ENCODE results near the gene RPL37A.
A peak's percentile ranks its signal among the peaks of the same experiment; 100 is the strongest.
"Not testable (repeated sequence)": the region's sequence is repeated elsewhere in the genome, so short reads cannot be mapped to it uniquely, and the experiment has no call there.

The RPL37A gene

DNA sequence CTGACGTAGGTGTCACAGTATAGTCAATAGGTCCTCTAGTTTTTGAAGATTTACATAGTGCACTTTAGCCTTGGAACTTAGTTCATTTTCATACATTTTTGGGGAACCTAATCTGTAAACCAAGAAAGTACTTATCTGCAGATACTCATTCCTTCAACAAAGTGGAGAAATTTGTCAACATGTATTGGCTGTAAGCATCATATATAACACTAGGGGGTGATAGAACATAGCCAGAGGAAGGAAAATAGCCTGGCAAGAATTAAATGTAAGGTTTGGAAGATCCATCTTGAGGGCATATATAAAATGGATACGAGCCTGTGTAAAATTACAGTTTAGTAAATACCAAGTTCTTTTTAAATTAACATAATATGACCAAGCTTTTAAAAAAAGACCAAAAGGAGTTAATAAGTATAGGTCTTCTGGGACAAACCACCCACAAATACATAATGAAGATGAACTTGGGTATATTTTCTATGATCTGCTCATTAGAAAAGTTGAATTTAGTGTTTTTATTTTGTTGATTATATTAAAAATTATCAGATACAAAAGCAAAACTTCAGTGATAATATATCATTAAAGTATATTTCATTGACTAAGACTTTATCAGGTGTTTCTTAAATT lies 18.2 kb downstream of the RPL37A start:
- FAIRE-seq = no peak

DNA sequence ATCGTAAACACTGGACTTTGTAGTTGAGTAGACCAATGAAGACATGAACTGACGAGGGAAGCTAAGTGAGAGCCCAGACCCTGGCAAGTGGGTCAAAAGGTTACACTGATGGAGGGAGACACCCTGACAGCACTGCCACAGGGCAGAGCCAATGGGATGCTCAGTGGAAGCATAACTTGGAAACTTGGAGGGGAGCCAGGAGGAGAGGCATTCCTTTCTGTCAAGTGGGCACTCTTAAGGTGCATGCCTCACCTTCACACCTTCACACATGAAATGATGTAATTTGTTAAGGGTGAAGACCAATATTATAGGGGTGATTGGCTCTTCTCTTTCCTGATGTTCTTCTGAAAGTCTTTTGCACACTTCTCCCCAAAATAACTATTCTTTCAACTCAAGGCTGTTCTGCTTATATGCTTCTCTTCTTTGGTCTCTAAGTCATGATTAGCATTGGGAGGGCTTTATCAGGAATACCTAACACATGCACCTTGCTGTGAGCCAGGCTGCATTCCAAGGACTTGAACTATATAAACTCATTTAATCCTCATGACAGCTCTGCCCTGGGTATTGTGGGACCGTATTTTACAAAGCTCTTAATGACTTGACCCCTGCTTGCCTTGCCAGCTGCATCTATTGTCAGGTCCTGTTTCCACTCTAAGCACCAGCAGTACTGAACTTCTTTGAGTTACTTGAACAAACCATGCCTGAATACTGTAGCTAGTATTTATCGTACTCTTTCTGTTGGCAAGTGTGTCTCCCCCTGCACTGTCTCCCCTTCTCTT lies 19.0 kb downstream of the RPL37A start:
- FAIRE-seq = no peak

More for the DNA sequence above, 18.2 kb downstream of the RPL37A start:
- DNase-seq (ENCODE audit: insufficient read length, low spot score) = peak; percentile 51

DNA sequence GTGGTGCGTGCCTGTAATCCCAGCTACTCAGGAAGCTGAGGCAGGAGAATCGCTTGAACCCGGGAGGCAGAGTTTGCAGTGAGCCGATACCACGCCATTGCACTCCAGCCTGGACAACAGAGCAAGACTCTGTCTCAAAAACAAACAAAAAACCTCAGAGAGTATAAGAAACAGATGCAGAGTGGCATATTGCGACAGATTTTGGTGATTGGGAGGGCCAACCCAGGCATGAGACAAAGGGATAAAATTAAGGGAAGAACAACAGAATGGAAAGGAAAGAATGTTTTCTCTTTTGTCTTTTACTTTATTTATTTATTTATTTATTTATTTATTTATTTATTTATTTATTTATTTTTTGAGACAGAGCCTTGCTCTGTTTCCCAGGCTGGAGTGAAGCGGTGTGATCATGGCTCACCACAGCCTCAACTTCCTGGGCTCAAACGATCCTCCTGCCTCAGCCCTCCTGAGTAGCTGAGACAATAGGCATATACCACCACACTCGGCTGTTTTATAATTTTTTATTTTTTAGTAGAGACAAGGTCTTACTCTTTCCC lies 20.0 kb downstream of the RPL37A start:
- not testable (repeated sequence) for DNase-seq (ENCODE audit: insufficient read length, low spot score); FAIRE-seq

More for the DNA sequence above, 19.0 kb downstream of the RPL37A start:
- DNase-seq (ENCODE audit: insufficient read length, low spot score) = no peak

DNA sequence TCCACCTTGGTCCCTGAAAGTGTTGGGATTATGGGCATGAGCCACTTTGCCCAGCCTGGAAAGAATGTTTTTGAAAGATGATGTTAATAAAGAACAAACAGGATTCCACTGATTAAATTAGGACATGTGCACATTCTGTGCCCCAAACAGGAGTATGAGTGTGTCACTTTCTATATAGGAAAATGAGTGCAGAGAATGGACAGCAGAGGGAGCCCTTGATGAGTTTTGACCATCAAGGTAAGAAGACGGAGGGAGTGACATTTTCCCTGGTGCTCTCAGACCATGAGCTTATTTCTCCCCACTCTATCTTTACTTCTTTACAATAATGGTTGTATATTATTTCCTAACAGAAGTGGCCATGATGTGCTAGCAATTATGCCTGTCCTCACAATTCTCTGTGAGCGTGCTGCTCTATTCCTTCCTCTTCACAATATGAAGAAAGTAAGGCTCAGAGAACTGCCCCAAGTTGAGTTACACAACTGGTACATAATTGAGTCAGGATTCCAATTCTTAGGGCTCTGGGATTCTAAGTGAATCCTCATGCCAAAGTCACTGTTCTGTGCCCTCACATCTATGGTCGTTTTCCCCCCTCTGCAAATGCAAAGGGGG lies 20.6 kb downstream of the RPL37A start:
- DNase-seq (ENCODE audit: insufficient read length, low spot score) (peak; percentile 64), FAIRE-seq (no peak)

DNA sequence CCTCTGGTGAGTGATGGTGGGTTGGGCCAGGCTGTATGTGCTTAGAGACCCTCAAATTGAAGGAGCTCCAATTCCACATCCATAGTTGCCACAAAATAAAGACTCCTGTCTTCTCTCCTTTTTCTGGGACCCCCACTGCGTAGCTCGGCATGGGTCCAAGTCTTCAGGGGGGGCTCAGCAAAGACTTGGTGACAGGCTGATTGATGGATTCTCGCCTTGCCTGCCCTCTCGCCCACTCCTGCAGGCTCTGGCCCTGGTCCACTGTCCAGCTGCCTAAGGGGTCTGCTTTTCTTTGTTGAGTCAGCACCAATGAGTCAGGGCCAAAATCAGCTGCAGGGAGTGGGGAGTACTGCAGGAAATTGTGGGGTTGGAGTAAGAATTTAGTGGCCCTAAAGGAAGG lies 21.5 kb downstream of the RPL37A start:
- DNase-seq (ENCODE audit: insufficient read length, low spot score) = no peak
- no peak for FAIRE-seq

DNA sequence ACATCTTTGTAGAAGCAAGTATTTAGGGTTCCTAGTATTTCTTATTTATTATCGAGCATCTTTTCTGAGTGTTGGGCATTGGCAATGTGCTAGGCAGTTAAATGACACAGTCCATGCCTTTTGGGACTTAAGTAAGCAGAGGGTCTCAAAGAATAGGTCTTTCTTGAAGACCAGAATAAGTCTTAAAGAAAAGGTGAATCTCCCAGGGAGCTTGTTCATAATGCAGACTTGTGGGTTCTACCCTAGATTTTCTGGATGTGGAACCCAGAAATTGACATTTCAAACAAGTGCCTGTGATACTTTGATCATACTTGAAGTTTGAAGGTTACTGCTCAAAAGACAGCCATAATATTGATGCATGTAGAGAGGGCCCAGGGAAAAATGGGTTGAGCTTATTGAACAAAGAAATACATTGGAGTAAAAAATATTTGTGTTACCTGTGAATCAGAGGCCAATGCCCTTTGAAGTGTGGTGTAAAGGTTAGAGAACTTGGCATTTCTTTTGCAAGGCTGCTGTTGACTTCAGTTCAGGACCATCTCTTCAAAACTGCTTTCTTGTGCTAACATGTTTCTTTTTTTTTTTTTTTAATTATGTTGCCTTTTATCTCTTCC lies 24.4 kb downstream of the RPL37A start:
- DNase-seq (ENCODE audit: insufficient read length, low spot score) (no peak), FAIRE-seq (no peak)

DNA sequence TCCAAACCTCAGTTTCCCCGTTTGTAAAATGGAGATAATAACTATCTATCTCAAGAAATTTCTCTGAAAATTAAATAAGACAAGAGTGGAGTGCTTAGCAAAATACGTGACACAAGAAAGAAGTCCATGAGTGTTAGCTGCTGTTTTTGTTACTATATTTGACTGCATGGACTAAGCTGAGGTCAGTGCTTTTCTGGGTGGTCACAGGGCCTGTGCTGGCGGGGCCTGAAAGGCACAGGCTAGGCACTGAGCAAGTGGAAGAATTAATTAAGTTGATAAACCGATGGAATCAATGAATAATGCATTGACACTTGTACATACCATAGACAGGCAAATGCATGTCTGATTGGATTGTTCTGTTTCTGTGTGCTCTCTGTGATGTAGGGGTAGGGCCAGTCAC lies 27.3 kb downstream of the RPL37A start:
- FAIRE-seq (no peak), DNase-seq (ENCODE audit: insufficient read length, low spot score) (no peak)

DNA sequence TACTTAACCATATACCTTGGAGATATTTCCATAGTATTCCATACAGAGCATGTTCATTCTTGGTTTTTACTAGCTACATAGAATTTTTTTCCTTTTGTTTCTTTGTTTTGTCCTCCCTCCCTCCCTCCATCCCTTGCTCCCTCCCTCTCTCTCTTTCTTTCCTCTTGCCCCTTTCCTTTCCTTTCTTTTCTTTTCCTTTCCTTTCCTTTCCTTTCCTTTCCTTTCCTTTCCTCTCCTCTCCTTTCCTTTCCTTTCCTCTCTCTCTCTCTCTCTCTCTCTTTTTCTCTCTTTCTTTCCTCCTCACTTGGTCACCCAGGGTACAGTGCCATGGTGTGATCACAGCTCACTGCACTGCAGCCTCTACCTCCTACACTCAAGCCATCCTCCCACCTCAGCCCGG lies 28.3 kb downstream of the RPL37A start:
- FAIRE-seq = no peak

DNA sequence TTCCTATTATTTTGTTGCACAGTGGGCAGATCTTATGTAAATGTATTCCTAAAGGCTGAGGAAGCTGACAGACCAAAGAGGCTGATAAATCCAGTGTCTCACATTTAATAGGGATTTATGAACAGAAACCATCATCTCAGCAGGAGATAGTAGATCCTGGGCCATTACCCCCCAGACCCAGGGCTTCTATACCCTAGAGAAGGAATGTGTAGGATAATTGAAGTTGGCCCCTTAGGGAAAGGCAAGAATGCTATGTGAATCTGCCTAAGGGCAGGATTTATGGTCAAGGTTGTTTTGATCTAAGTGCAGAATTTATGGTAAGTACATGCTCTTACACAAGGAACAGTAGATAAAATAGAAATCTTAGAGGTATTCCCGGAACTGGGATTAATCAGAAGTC lies 29.0 kb downstream of the RPL37A start:
- DNase-seq (ENCODE audit: insufficient read length, low spot score) (no peak), FAIRE-seq (no peak)

More for the DNA sequence above, 28.3 kb downstream of the RPL37A start:
- no peak for DNase-seq (ENCODE audit: insufficient read length, low spot score)

DNA sequence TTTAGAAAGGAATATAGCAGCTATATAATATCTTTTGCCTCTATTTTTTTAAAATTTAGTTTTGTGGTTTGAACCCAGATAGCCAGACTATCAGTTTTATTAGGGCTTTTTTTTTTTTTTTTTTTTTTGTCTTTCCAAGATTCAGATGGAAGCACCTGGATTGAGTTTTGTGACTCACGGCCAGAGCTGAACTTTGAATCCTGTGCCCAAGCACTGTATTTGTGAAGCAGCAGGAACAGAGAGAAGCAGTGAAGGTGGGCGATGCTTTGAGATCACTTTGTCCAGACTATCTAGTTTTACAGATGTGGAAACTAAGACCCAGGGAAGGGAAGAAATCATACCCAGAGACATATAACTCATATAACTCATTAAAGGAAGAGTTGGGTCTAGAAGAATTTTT lies 33.9 kb downstream of the RPL37A start:
- FAIRE-seq = no peak
- DNase-seq (ENCODE audit: insufficient read length, low spot score) = no peak

DNA sequence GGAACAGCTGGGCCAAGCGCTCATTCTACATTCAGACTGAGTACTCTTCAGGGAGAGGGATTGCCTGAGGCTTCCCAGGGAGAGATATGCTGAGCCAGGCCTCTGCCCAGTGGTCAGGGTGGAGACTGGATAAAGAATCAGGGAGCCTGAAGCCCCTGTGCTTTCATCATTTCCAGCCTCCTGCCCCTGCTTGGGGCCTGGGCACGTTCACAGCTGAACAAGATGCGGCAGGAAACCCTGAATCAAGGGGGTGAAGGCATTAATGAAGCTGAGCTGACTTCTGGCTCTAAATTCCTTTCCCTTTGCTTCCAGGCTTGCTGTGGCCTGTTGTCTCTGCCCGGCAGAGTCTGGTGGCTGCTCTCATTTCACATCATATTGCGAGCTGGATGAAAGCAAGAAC lies 35.0 kb downstream of the RPL37A start:
- DNase-seq (ENCODE audit: insufficient read length, low spot score) = no peak
- no peak for FAIRE-seq

DNA sequence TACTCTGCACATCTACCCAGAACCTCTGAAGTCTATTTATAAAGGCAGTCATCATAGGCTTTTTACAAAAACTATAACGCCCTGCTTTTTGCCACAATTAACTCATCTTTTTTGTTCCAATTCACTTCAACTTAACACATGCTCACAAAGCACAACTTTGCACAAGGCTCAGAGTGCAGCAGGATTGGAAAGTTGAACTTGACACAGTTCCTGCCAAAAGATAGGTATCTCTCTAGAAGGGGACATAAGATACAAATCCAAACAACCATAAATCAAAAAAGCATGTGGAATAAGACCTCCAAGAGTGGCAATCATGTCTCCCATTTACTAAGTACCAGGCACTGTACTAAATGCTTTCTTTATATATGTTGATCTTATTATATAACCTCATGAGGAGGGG lies 36.2 kb downstream of the RPL37A start:
- no peak for FAIRE-seq

DNA sequence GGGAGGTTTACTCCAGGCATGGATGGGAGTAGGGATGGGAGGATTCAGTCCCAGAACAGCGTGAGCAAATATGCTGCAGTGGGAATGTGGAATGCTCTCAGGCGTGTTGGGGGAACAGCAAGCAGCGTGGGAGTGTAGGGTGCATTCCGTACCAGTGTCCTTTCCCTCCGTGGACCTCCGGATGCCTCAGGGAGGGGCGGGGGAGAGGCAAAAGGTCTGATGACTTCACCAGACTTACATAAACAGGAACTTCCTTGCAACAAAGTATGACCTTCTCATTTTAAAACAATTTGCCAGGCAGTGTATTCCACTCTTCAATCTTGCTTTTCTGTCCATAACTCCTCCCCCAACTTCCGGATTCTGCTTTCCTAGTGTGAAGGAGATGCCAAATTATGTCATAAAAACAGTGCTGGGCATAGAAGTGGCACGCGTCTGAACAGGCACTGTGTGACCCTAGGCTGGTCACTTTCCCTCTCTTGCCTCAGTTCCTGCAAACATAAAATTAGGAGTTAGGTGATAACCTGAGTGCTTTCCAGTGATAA lies 36.9 kb downstream of the RPL37A start:
- DNase-seq (ENCODE audit: insufficient read length, low spot score) (peak; percentile 74), FAIRE-seq (peak; percentile 93)

More for the DNA sequence above, 36.2 kb downstream of the RPL37A start:
- DNase-seq (ENCODE audit: insufficient read length, low spot score) = no peak

DNA sequence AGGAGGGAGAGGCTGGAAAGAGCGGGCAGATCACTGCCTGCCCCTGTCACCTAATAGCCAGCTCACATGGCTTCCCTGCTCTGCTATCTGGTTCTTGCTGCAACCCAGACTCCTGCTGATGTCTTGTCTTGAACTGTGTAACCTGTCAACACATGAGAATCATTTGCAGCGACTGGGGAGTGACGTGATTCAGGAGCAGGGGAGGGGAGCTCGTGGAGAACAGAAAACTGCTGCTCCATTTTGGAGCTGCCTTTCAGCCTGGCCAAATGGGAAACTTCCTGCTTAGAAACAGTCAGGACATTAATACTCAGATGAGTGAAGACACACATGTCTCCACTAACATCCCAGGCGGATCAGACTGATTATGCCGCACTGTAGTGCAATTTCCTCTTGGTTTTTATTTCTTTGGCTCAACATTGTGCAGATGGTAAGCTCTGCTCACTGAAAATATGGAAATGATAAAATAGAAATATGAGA lies 38.1 kb downstream of the RPL37A start:
- DNase-seq (ENCODE audit: insufficient read length, low spot score) (no peak), FAIRE-seq (no peak)

DNA sequence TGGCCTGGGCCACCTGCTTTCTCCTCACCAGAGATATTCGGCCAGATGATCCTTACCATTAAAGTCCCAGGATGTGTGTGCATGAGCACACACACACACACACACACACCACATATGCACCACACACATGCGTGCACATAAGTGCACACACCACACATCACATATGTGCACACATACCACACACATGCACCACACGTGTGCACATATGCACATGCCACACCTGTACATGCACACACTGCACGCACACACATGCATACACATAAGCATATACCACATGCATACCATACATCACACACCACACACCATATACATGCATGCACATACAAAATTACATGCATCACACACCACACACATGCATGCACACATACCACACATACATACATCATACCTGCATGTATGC lies 38.7 kb downstream of the RPL37A start:
- peak; percentile 93 for FAIRE-seq
- DNase-seq (ENCODE audit: insufficient read length, low spot score) = no peak

DNA sequence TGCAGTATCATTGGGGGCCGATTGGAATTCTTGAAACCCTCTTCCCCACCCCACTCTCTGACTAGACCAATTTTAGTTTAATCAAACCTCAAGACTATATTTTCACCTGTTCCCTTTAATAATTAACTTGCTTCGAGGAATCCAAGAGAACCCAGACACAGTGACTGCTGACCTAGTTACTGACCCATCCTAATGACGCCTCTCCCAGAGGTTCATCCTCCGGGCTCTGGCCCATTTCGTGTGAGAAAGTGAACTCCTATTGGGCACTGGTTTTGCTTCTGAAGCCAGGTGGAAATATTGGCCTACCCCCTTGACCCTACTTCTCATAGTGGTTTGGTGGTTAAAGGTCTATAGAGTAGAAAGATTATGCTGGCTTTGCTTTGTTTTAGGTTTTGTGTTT lies 39.9 kb downstream of the RPL37A start:
- FAIRE-seq = no peak
- DNase-seq (ENCODE audit: insufficient read length, low spot score) = no peak

DNA sequence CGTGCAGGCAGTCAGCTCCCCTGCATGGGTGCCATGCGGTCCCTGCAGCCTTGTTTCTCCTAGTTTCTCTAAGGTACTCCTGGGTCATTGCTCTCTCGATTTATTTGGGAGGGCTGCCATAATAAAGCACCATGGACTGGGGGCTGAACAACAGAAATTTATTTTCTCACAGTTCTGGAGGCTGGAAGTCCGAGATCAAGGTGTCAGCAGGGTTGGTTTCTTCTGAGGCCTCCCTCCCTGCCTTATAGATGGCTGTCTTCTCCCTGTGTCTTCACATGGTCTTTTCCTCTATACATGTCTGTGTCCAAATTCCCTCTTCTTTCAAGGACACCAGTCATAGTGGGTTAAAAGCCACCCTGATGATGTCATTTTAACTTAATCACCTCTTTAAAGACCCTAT lies 40.5 kb downstream of the RPL37A start:
- DNase-seq (ENCODE audit: insufficient read length, low spot score) (no peak), FAIRE-seq (no peak)

DNA sequence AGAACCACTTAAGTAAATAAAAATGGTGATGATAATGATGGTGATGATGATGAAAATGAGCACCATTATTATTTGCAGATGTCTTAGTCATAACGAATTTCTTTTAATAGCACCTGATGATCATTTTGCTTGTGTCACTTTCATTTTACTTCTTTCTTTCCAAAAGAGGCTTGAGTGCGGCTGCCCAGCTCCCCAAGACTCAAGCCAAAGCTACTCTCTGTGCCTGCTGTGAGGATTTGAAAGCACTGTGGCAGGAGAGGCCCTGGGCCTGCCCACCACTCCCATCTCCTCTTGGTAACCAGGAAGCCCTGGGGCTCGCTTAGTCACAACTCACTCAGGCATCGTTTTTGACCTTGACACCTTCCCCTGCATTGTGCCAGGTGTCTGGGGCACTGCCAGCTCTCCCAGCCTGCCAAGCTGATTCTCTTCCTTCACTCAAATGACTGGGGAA lies 41.2 kb downstream of the RPL37A start:
- DNase-seq (ENCODE audit: insufficient read length, low spot score) = peak; percentile 52
- peak; percentile 13 for FAIRE-seq

DNA sequence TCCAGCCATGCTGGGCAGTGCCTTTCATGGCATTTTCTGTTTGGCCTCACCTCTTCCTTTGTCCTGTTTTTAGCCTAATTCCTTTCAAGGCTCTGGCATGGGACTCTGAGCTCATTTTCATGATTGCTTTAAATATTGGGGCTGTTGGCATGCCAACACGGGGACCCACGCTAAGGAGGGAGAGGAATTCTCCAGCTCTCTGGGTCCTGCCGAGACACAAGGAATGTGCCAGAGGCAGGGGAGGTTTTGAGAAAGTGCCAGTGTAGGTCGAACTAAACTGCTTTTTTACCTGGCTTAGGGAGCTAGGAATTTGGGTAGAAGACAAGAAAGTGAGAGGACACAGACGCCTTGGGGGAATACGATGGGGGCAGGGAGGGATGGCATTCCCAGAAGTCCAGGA lies 42.3 kb downstream of the RPL37A start:
- no peak for DNase-seq (ENCODE audit: insufficient read length, low spot score)
- FAIRE-seq = no peak

DNA sequence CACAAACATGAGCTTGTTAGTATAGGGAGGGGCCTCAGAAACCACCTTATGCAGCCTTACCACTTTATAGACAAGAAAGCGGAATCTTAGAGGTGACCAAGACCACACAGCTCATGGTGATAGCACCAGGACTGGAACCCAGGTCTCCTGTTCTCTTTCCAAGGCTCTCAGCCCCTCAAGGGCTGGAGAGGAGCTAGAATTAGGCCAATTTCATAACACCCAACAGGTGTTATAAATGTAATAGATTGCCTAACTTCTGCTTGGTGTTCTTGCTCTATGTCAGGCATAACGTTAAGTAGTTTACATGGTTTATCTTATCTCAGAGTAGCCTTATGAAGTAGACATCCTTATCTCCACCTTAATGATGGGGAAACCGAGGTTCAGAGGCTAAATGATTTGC lies 42.9 kb downstream of the RPL37A start:
- FAIRE-seq (peak; percentile 13), DNase-seq (ENCODE audit: insufficient read length, low spot score) (no peak)

DNA sequence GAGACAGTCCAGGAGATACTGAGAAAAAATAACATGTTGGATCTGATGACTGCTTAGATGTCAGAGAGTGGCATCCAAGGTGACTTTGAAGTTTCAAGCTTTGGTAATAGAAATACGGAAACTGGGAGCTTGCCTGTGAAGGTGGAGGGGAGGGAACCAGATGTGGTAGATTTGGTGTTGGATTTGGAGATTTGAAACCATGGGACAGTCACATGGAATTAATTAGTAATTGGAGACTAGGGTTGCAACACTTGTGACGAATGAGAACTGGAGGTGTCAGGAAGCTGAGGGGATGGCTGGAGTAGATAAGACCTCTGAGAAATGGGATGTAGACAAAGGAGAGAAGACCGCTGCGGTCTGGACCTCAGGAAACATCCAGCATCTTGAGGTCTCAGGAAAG lies 46.7 kb downstream of the RPL37A start:
- FAIRE-seq (no peak), DNase-seq (ENCODE audit: insufficient read length, low spot score) (no peak)

Data from HTR-8/SVneo (cell line).